ENCODE measurements around the gene RPS6KA3.

DNA sequence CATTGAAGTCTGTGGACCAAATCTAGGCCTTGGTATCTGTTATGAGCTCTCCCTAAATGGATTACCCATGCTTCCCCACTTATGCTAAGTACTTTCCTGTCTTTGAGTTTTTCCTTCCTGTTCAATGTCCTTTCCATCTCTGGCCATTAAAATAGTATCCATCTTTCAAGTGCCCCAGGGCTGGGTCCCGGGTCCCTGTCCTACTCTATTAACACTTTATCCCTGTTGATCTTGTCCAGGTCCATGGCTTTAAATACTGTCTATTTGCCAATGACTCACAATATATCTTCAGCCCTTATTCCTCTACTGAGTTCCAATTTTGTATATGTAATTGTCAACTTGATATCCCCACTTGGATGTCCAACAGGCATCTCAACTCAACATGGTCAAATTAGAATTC is 17.7 kb upstream of the RPS6KA3 start:
- no peak for TF ChIP-seq SUZ12 (IDR thresholded peaks at IDR 0.05)
- no peak for TF ChIP-seq BHLHE40 (IDR thresholded peaks at IDR 0.05; ENCODE audit: borderline replicate concordance)
- no peak for TF ChIP-seq TARDBP (IDR thresholded peaks at IDR 0.05)

Data from HEK293T (cell line).